Mucosa of stomach (tissue), 1 donor: Measurements from ENCODE around the gene TP53TG3B.
"Not testable (repeated sequence)": the region's sequence is repeated elsewhere in the genome, so short reads cannot be mapped to it uniquely, and the experiment has no call there.

Source experiments
- H3K27me3 ChIP-seq: one replicate; pipeline ENCODE4 v1.7.0; 2013; ENCODE audit warnings: mild to moderate bottlenecking, low read length; ENCODE audit not compliant: control insufficient read depth, insufficient read depth
- H3K36me3 ChIP-seq: one replicate; pipeline ENCODE4 v1.7.0; 2013; ENCODE audit warnings: low read length; ENCODE audit not compliant: control insufficient read depth, insufficient read depth
- H3K4me1 ChIP-seq: one replicate; pipeline ENCODE4 v1.7.0; 2013; ENCODE audit warnings: mild to moderate bottlenecking, low read length; ENCODE audit not compliant: control insufficient read depth, insufficient read depth
- H3K4me3 ChIP-seq: one replicate; pipeline ENCODE4 v1.7.0; 2013; ENCODE audit warnings: low read length
- H3K9ac ChIP-seq: one replicate; pipeline ENCODE4 v1.7.0; 2013; ENCODE audit warnings: mild to moderate bottlenecking, low read length, moderate library complexity
- H3K9me3 ChIP-seq: one replicate; pipeline ENCODE4 v1.7.0; 2013; ENCODE audit warnings: mild to moderate bottlenecking, low read length, moderate library complexity; ENCODE audit not compliant: control insufficient read depth
- donor health status: Pancreatic carcinoma.

The TP53TG3B gene

GRCh38 chr16:33360541-33360940 lies at the start of gene TP53TG3B:
Gene TP53TG3B, plus strand, starts transcription at chr16:33360841. Its CDS starts 68 bp downstream, at chr16:33360909.
- H3K36me3 ChIP-seq, H3K4me1 ChIP-seq, H3K9ac ChIP-seq, H3K27me3 ChIP-seq, H3K9me3 ChIP-seq, H3K4me3 ChIP-seq: not testable (repeated sequence)

- not testable (repeated sequence) for H3K9me3 ChIP-seq
These were observed 24.2 kb upstream of the TP53TG3B start for GRCh38 chr16:33336226-33337012.

GRCh38 chr16:33337627-33338542 lies 22.8 kb upstream of the TP53TG3B start:
- H3K9ac ChIP-seq, result not testable (repeated sequence)

More at GRCh38 chr16:33336226-33337012, 24.2 kb upstream of the TP53TG3B start:
- H3K4me1 ChIP-seq, H3K4me3 ChIP-seq, H3K27me3 ChIP-seq, H3K9ac ChIP-seq, H3K36me3 ChIP-seq: not testable (repeated sequence)

GRCh38 chr16:33338543-33338951 lies 22.1 kb upstream of the TP53TG3B start:
- H3K9ac ChIP-seq, H3K27me3 ChIP-seq, H3K36me3 ChIP-seq, H3K4me3 ChIP-seq, H3K4me1 ChIP-seq, H3K9me3 ChIP-seq: not testable (repeated sequence)

More at GRCh38 chr16:33337627-33338542, 22.8 kb upstream of the TP53TG3B start:
- not testable (repeated sequence) for H3K4me3 ChIP-seq, H3K27me3 ChIP-seq, H3K36me3 ChIP-seq, H3K4me1 ChIP-seq, H3K9me3 ChIP-seq

GRCh38 chr16:33339093-33340061 lies 21.3 kb upstream of the TP53TG3B start:
- H3K9me3 ChIP-seq, H3K27me3 ChIP-seq, H3K36me3 ChIP-seq, H3K4me1 ChIP-seq, H3K4me3 ChIP-seq, H3K9ac ChIP-seq: not testable (repeated sequence)
